NCI-H2081 treated with DMSO at 0.1 percent for 48 hours (cell line): Measurements from ENCODE around the gene WNT11.

Experiments
- DNase-seq: peaks from one replicate; lab custom pipeline; 2025; lab: John Stamatoyannopoulos, UW

WNT11 gene

DNA sequence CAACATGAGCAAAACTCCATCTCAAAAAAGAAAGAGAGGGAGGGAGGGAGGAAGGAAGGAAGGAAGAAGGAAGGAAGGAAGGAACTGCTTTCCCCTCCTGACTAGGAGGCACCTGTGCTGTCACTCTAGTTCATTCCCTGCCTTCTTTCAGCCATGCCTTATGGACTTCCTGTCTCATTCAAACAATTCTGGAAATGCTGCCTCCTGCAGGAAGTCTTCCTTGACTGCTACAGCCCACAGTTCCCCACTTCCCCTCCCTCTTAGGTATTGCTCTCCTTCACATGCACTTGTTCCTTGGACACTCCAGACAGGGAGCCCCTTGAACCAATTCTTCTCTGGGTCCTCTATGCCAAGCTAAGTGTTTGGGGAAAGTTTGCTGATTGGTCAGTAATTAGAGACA, 31.6 kb upstream of the WNT11 start:
- DNase-seq = no peak

GRCh38 chr11:76237000-76237649, 30.8 kb upstream of the WNT11 start:
- no peak for DNase-seq

- no peak for DNase-seq
These were observed 30.0 kb upstream of the WNT11 start for GRCh38 chr11:76236092-76236999.

GRCh38 chr11:76235233-76236091, 29.2 kb upstream of the WNT11 start:
- DNase-seq = peak; percentile 67

- DNase-seq = no peak
These were observed 28.3 kb upstream of the WNT11 start for GRCh38 chr11:76234416-76235232.

DNA sequence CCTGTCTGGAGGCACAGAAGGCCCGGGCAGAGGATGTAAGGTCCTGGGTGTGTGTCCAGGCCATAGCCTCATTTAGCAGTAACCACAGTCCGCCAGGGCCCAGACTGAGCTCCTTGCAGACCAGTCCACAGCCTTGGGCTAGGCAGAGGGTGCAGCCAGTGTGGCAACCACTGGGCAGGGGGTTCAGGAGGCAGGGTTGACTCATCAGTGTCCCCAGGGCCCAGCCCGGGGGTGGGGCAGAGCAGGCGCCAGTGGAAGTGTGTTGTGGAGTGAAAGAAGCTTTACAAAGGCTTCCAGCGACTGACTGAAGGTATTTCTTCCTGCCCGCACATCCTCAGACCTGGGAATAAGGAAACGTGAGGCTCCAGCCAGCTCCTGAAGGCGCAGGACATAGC, 27.7 kb upstream of the WNT11 start:
- no peak for DNase-seq

- no peak for DNase-seq
These were observed 27.1 kb upstream of the WNT11 start for GRCh38 chr11:76233196-76233921.

DNA sequence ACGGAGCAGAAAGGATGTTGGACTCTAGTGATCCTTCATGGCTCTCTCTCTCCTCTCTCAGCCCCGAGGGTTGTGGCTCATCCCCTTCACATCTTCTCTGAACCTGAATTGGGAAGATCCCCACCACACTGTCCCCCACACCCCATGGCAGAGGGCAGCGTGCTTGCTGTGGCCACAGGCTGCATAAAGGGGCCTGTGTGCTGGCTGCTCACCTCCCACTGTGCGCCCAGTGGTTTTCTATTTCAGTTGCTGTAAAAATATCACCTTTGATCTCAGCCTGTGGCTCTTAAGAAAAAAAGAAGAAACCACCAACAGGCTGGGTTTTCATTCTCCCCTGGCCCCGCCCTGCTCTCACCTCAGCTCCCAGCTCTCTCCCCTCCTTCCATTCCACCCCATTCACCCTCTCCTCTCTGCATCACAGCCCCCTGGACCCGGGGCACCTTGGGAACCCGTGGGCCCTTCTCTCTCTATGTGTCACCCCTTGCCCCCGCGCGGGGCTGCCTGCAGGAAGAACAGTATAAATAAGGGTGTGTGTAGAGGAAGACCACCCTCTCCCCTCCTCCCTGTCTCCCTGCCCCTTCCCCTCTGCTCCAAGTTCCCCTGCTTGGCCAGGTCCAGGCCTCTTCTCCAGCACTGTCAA, 25.8 kb upstream of the WNT11 start:
- DNase-seq = no peak

- no peak for DNase-seq
These were observed 24.9 kb upstream of the WNT11 start for GRCh38 chr11:76231121-76231738.

DNA sequence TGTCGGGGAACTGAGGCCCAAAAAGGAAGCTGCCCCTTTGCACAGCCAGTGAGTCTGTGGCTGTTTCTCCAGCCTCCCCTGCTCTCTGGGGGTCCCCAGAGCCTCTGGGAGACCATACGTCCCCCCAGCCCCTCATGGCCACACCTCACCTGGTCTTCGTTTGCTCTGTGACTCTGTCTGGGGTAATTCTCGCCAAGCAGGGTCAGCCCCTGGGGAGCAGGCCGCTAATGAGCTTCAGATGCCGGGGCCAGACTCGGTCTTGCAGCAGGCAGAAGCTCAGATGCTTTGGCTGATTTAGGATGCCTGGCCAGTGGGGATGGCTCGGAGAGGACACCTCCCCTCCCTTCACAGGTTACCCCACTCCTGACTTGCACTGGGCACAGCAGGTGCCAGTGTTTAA, 24.1 kb upstream of the WNT11 start:
- no peak for DNase-seq

- DNase-seq = no peak
These were observed 23.5 kb upstream of the WNT11 start for GRCh38 chr11:76229690-76230240.

DNA sequence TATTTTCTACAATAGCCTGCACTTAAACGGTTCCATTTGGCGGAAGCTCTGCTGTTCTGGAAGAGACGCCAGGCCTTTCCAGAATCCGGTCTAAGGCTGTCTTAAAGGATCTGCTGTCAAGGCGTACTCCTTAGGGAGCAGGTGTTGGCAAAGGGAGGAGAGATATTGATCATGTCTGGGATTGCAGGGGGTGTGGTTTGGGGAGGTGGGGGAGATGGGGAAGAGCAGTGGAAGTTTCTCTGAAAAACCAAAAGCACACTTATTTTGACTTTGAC, 22.5 kb upstream of the WNT11 start:
- no peak for DNase-seq

GRCh38 chr11:76228071-76228874, 22.0 kb upstream of the WNT11 start:
- no peak for DNase-seq

DNA sequence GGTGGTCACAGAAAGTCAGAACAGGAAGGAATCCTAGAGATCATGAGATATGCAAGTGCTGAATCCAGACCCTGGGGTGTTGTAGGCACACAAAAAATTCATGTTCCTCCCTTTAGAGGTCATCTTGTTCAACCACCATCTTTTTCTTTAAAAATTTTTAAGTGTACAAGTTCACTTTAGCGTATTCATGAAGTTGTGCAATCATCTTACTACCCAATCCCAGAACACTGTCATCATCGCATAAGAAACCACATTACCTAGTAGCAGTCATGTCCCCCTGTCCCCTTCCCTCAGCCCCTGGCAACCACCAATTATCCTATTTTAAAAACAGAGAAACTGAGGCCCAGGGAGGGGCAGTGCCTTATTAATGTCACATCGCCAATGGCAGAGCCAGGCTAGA, 20.3 kb upstream of the WNT11 start:
- DNase-seq = no peak

DNA sequence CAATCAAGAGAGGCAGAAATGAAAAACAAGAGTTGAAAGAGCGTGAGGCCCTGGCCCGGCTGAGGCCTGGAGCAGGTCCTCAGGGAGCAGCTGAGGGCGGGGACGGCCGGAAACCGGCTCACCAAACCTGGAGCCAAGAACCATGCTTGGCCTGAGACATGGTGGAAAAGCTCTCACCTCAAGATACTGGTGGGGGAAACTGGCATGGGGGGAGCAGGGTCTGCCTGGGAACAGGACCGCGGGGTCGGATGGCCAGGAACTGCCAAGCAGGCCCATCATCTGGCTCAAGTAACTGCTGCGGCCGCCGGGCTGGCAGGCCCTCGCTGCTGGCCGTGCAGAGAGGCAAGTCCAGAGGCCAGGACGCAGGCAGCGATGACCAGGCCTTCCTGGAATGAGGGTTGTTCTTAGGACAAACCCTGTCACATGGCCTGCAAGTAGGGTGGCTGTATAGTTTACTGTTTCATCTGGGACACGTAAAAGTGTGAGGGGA, 18.9 kb upstream of the WNT11 start:
- no peak for DNase-seq

DNA sequence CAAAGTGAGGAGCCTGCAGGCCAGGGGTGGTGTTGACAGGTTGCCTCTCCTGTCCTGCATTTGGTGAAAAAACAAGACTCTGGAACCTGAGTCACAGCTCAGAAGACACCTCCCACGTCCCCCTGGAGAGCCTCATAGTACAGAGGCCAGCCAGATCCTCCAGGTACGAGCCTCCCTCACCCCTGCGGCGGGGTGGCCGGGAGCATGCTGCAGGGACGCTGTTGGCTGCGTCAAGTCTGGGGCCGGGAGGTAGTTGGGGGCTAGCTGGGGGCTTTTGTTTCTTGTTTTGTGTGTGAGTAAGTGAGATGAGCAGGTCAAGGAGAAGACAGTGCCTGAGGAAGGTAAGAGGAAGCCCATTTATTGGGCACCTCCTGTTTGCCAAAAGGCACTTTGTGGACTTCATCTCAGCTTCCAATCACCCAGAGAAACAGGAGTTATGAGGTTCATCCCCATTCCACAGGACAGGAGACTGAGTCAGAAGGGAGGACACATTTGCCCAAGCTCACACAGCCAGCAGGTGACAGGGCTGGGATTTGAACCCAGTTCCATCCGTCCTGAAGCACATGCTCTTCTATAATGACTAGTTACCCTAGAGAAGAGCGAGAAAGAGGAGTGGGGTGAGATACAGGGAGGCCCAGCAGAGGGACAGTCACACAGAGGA, 18.3 kb upstream of the WNT11 start:
- DNase-seq = no peak

DNA sequence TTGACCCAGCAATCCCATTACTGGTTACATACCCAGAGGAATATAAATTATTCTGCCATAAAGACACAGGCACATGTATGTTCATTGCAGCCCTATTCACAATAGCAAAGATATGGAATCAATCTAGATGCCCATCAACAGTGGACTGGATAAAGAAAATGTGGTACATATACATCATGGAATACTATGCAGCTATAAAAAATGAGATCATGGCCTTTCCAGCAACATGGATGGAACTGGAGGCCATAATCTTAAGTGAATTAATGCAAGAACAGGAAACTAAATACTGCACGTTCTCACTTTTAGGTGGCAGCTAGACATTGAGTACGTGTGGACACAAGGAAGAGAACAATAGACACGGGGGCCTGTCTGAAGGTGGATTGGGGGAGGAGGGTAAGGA, 15.1 kb upstream of the WNT11 start:
- no peak for DNase-seq

GRCh38 chr11:76219243-76219642, 12.9 kb upstream of the WNT11 start:
- DNase-seq = no peak
